Progenitor cell of endocrine pancreas (in vitro differentiated cells): ENCODE measurements around the gene NDUFA13. TPM values are rescaled to one million over a fixed set of nuclear protein-coding genes. Genes with fewer than 3 reads are reported as not detected.

Experiments used
- DNase-seq: peaks from one replicate; pipeline ENCODE4 v3.0.0; 2021; ENCODE audit warnings: low spot score; ENCODE audit not compliant: unreplicated experiment
- H3K27ac Mint-ChIP-seq: 2 replicates; pipeline ENCODE4 v1.8.0; 2021; ENCODE audit warnings: mild to moderate bottlenecking, moderate library complexity, mixed read lengths
- H3K27me3 Mint-ChIP-seq: 2 replicates; pipeline ENCODE4 v1.8.0; 2021; ENCODE audit warnings: mixed read lengths
- H3K36me3 Mint-ChIP-seq: 2 replicates; pipeline ENCODE4 v1.8.0; 2022; ENCODE audit warnings: mixed read lengths; ENCODE audit not compliant: insufficient read depth
- H3K4me1 Mint-ChIP-seq: 2 replicates; pipeline ENCODE4 v1.8.0; 2021; ENCODE audit warnings: low read depth, mixed read lengths
- H3K4me3 Mint-ChIP-seq: 2 replicates; pipeline ENCODE4 v1.8.0; 2021; ENCODE audit warnings: low read depth, mild to moderate bottlenecking, moderate library complexity, mixed read lengths
- H3K9me3 Mint-ChIP-seq: 2 replicates; pipeline ENCODE4 v1.8.0; 2021; ENCODE audit warnings: low read depth, mixed read lengths
- total RNA-seq: library from RNA; stranded (reverse); gene quantifications from 2 replicates; pipeline ENCODE4 v1.2.1, GENCODE V29; 2021
- TF ChIP-seq, protein P1 (sequence below): fragments of 200-600 bp; sonication (generic); IDR thresholded peaks from one replicate; pipeline ENCODE4 v1.5.0; 2021; ENCODE audit warnings: antibody characterized with exemption, mild to moderate bottlenecking; ENCODE audit not compliant: unreplicated experiment

The NDUFA13 gene
- total RNA-seq, 1 donor from 2014 or later, result 346 TPM

DNA sequence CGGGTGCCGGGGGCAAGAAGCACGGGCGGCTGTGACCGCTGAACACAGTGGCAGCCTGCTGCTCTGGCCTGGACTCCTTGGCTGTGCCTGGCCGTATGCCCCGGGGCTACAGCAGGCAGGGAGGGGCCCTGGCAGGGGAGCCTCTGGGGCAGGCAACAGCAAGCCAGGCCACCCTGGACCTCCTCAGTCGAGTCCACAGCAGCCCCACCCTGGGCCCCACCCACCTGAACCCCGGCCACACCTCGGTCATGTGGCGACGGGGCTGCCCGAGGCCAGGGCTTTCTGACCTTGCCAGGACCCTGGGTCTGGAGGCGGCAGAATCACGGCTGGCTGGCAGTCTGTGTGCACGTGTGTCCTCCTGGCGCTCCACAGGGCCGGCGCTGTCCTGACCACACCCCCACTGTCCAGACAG is 30.7 kb downstream of the NDUFA13 start:
- Mint-ChIP-seq H3K36me3 (no peaks in the 10 kb centered on the region), H3K4me3 (no peak overlapping the region), H3K27me3 (peaks cover 6% of the 10 kb centered on the region), H3K9me3 (no peaks in the 10 kb centered on the region), H3K4me1 (no peaks in the 10 kb centered on the region), H3K27ac (no peak overlapping the region)
- TF ChIP-seq, protein P1, sequence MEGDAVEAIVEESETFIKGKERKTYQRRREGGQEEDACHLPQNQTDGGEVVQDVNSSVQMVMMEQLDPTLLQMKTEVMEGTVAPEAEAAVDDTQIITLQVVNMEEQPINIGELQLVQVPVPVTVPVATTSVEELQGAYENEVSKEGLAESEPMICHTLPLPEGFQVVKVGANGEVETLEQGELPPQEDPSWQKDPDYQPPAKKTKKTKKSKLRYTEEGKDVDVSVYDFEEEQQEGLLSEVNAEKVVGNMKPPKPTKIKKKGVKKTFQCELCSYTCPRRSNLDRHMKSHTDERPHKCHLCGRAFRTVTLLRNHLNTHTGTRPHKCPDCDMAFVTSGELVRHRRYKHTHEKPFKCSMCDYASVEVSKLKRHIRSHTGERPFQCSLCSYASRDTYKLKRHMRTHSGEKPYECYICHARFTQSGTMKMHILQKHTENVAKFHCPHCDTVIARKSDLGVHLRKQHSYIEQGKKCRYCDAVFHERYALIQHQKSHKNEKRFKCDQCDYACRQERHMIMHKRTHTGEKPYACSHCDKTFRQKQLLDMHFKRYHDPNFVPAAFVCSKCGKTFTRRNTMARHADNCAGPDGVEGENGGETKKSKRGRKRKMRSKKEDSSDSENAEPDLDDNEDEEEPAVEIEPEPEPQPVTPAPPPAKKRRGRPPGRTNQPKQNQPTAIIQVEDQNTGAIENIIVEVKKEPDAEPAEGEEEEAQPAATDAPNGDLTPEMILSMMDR, result no peak
- DNase-seq, result no peak

DNA sequence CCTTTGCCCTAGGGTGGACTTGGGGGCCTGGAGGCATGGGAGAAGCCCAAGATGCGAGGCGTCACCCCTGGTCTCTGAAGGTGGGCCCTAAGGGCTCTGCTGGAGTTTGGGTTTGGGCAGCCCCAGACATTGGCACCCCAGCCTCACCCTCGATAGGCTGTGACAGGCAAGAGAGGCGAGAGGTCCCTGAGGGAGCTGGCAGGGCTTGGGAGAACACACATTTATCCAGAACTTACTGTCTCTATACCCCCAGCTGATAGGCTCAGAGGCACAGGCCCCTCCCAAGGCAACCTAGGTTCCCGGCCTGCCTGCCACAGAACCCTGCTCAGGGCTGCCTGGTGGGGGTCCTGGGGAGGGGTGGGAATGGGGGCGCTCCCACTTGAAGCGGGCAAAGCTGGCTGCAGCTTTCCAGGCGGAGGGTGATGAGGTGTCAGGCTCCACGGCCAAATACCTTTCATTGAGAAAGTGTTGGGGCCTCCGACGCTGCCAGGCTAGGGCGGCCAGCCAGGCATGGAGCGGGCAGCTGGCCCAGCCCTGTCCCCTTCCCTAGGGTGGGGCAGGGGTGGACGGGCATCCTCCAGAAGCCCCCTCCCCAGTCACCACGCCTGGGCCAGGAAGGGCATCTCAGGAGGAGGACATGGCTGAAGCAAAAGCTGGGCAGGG is 31.8 kb downstream of the NDUFA13 start:
- Mint-ChIP-seq H3K27ac (no peak overlapping the region), H3K4me3 (no peak overlapping the region), H3K36me3 (no peaks in the 10 kb centered on the region), H3K9me3 (no peaks in the 10 kb centered on the region), H3K4me1 (no peaks in the 10 kb centered on the region), H3K27me3 (peaks cover 4% of the 10 kb centered on the region)
- TF ChIP-seq, protein P1, result no peak
- DNase-seq, result no peak

DNA sequence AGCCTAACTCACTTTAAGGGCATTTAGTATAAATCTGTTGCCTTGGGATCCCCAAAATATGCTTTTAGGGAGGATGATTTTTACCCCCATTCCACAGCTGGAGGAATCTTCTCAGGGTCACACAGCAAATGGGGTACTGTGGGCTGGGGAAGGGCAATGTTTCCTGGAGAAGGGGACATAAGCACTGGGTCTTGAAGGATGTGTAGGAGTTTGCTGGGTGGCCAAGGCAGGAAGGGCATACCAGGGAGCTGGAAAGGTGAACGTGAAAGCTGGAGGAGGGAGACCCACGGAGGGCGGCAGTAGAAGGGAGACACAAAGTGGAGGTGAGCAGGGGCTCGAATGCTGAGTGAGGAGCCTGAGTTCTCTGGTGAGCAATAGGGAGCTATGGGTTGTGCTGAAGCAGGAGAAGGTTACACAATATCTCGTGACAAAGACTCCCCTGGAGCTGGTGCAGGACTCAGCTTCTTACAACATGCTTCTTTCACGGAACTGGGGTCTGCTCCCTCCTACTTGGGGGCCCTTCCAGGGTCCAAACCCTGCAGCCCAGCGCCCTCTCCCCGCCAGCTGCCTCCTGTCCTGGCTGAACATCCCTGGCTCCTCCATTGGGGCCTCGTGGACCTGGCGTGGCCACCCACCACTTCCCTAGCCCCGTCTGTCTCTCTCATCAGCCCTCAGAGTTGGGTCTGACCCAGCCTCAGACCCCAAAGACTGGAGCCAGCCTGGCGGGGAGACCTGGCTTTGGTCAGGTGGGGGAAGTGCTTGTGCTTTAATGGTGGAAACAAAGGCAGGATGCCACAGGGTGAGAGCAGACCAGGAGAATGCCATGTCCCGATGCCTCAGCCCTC is 33.1 kb downstream of the NDUFA13 start:
- Mint-ChIP-seq H3K27ac (no peak overlapping the region), H3K4me3 (no peak overlapping the region), H3K36me3 (no peaks in the 10 kb centered on the region), H3K4me1 (no peaks in the 10 kb centered on the region), H3K27me3 (peaks cover 4% of the 10 kb centered on the region), H3K9me3 (no peaks in the 10 kb centered on the region)
- TF ChIP-seq, protein P1, result no peak
- DNase-seq, result no peak

DNA sequence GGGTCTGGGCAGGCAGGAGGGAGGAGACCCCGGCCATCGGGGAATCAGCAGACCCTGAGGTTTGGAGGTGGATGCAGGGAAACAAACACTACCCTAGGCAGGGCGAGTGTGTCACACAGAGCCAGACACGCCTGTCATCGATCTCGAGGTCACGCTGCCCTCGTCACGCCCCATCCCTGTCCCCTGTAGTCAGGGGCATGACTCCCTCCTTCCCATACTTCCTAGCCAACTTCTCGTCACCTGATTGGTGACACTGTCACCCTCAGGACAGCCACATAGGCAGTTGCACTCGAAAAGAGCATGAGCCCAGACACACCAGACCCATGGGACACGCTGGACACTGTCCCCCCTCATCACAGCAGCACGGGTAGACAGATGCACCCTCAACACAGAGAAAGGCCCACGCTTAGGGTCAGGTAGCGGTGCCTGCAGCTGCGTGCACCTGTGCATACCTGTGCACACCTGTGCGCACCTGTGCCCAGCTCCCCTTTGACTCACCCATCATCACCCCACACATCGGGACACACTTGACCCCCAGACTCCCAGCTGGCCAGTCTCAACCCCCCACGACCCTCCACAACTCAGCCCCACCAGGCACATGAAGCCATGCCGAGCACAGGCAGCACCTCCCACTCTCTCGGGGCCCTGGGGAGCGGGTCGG is 33.9 kb downstream of the NDUFA13 start:
- Mint-ChIP-seq H3K9me3 (no peaks in the 10 kb centered on the region), H3K4me1 (no peaks in the 10 kb centered on the region), H3K27ac (no peak overlapping the region), H3K36me3 (no peaks in the 10 kb centered on the region), H3K27me3 (peaks cover 4% of the 10 kb centered on the region), H3K4me3 (no peak overlapping the region)
- TF ChIP-seq, protein P1, result no peak
- no peak for DNase-seq

DNA sequence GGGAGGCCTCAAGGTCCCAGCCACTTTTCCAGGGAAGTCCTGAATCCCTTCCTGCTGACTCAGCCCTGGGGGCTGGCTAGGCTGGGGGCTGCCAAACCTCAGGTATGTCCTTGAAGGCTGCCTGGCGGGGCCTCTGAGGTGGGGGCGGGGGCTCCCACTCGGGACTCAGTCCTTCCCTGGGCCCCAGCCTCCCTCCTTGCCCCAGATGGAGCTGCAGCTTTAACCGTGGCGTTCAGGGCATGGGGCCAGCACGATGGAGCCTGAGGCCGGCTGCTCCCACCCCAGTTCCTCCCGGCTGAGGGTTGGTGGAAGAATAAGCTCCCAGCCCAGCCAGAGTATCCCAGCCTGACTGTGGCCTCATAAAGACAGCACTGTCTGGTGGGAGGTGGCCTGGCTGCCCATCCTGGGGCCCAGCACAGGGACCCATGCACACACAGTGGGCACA is 34.5 kb downstream of the NDUFA13 start:
- H3K27me3 Mint-ChIP-seq, result peaks cover 4% of the 10 kb centered on the region
- no peaks in the 10 kb centered on the region for H3K9me3 Mint-ChIP-seq
- no peaks in the 10 kb centered on the region for H3K36me3 Mint-ChIP-seq
- DNase-seq, result no peak
- no peaks in the 10 kb centered on the region for H3K4me1 Mint-ChIP-seq
- no peak overlapping the region for H3K4me3 Mint-ChIP-seq
- no peak overlapping the region for H3K27ac Mint-ChIP-seq
- TF ChIP-seq, protein P1, result no peak
